GF-D8 (cell line): ENCODE results near the gene ZBTB7C.

ENCODE experiments used
- DNase-seq: peaks from one replicate; lab custom pipeline; 2025; lab: John Stamatoyannopoulos, UW

ZBTB7C gene

GRCh38 chr18:48323151-48323550 is 86.0 kb downstream of the ZBTB7C start:
- DNase-seq, result no peak

GRCh38 chr18:48321536-48321935 is 87.6 kb downstream of the ZBTB7C start:
- DNase-seq, result no peak

- no peak for DNase-seq
These were observed 88.1 kb downstream of the ZBTB7C start for GRCh38 chr18:48321121-48321520.

GRCh38 chr18:48320639-48320945 is 88.6 kb downstream of the ZBTB7C start:
- DNase-seq, result no peak

- DNase-seq, result no peak
These were observed 89.2 kb downstream of the ZBTB7C start for GRCh38 chr18:48319801-48320638.

GRCh38 chr18:48318436-48318835 is 90.7 kb downstream of the ZBTB7C start:
- DNase-seq, result no peak

GRCh38 chr18:48317781-48318381 is 91.3 kb downstream of the ZBTB7C start:
- no peak for DNase-seq

- no peak for DNase-seq
These were observed 93.0 kb downstream of the ZBTB7C start for GRCh38 chr18:48316177-48316576.

GRCh38 chr18:48314690-48315089 is 94.5 kb downstream of the ZBTB7C start:
- DNase-seq, result no peak

GRCh38 chr18:48313792-48314191 is 95.4 kb downstream of the ZBTB7C start:
- no peak for DNase-seq

GRCh38 chr18:48312066-48312465 is 97.1 kb downstream of the ZBTB7C start:
- DNase-seq, result no peak

- no peak for DNase-seq
These were observed 98.2 kb downstream of the ZBTB7C start for GRCh38 chr18:48310999-48311398.

GRCh38 chr18:48310353-48310752 is 98.8 kb downstream of the ZBTB7C start:
- no peak for DNase-seq

GRCh38 chr18:48308755-48309575 is 100.2 kb downstream of the ZBTB7C start:
- DNase-seq, result no peak

GRCh38 chr18:48308027-48308635 is 101.1 kb downstream of the ZBTB7C start:
- DNase-seq, result no peak

GRCh38 chr18:48306838-48307237 is 102.3 kb downstream of the ZBTB7C start:
- DNase-seq, result no peak

- DNase-seq, result no peak
These were observed 104.1 kb downstream of the ZBTB7C start for GRCh38 chr18:48304906-48305693.

- no peak for DNase-seq
These were observed 105.3 kb downstream of the ZBTB7C start for GRCh38 chr18:48303883-48304282.

- DNase-seq, result no peak
These were observed 106.4 kb downstream of the ZBTB7C start for GRCh38 chr18:48302736-48303135.

GRCh38 chr18:48300463-48300961 is 108.7 kb downstream of the ZBTB7C start:
- DNase-seq, result no peak

GRCh38 chr18:48297139-48297538 is 112.0 kb downstream of the ZBTB7C start:
- DNase-seq, result no peak
